RWPE2 (cell line): ENCODE results near the gene TNPO1.

Source experiments
- ATAC-seq: fragments of 200-7000 bp; cut with Tn5 transposase; 3 replicates; pipeline ENCODE4 v1.9.1; 2021; ENCODE audit warnings: low read depth
- DNase-seq: peaks from one replicate; pipeline ENCODE4 v3.0.0-alpha.2; 2020; ENCODE audit warnings: low spot score
- H3K27ac ChIP-seq: fragments of 450-650 bp; 2 replicates; pipeline ENCODE4 v1.5.1; 2017; ENCODE audit warnings: mild to moderate bottlenecking; ENCODE audit not compliant: poor library complexity, severe bottlenecking
- H3K27me3 ChIP-seq: fragments of 250-450 bp; sonication (Bioruptor Pico); 2 replicates; pipeline ENCODE4 v1.5.1; 2021; ENCODE audit warnings: mild to moderate bottlenecking, moderate library complexity; ENCODE audit not compliant: insufficient read depth, poor library complexity, severe bottlenecking
- H3K36me3 ChIP-seq: fragments of 250-450 bp; sonication (Bioruptor Pico); 2 replicates; pipeline ENCODE4 v1.5.1; 2020; ENCODE audit warnings: low read depth, mild to moderate bottlenecking, moderate library complexity
- H3K4me1 ChIP-seq: fragments of 250-450 bp; sonication (Bioruptor Pico); 2 replicates; pipeline ENCODE4 v1.5.1; 2021; ENCODE audit warnings: mild to moderate bottlenecking, moderate library complexity; ENCODE audit not compliant: insufficient read depth, poor library complexity, severe bottlenecking
- H3K4me3 ChIP-seq: fragments of 250-450 bp; sonication (Bioruptor Pico); 2 replicates; pipeline ENCODE4 v1.5.1; 2021; ENCODE audit warnings: mild to moderate bottlenecking, moderate library complexity; ENCODE audit not compliant: severe bottlenecking
- H3K9me3 ChIP-seq: fragments of 250-450 bp; sonication (Bioruptor Pico); 2 replicates; pipeline ENCODE4 v1.5.1; 2021; ENCODE audit warnings: mild to moderate bottlenecking, moderate library complexity; ENCODE audit not compliant: severe bottlenecking
- TF ChIP-seq, protein P1 (sequence below): fragments of 450-650 bp; IDR thresholded peaks from one replicate; pipeline ENCODE4 v1.5.1; 2017; ENCODE audit warnings: mild to moderate bottlenecking, moderate library complexity; ENCODE audit not compliant: poor library complexity, severe bottlenecking

TNPO1 gene

DNA sequence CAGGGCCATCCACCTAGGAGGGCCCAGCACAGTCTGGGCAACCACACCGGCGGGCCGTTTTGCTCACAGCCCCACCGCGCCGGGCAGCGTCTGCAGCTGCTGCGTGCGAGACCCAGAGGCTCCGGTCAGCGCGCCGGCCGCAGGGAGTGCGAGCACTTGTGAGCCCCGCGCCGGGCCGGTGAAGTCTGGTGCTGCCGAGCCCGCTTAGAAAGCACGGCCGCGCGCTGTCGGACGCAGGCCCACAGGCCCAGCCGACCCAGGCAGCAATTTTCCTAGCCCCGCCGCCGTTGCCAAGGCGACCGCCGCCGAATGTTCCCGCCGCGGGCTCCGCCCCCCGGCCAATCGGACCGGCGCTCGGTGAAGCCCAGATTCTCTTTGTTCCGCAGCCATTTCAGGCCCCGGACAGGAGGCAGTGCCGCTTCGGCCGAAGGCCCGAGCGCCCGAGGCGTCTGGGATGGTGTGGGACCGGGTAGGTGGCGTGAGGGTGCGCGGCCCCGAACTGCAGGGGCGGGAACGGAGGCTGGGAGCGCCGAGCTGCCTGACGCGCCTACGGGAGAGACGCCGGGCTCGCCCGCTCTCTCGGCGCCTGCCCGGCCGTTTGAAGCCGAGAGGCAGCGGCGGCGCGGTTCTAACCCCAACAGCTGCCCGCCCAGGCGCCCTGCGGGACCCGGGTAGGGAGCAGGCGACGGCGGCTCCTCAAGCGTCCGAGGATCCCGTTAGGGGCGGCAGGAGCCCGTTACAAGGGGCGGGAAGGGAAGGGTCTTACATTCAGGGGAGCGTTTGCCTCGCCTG is at the start of gene TNPO1:
Gene TNPO1 (plus strand): TSS at position 378 of the 792 bp plus-strand sequence. CDS start 77 bp downstream, at position 455.
- peak; percentile 85 for ATAC-seq
- Histone ChIP-seq H3K27ac (peak within 1 kb of the TSS; percentile 92), H3K36me3 (peaks cover 11% of the 10 kb centered on the region), H3K4me1 (peaks cover 27% of the 10 kb centered on the region), H3K27me3 (no peaks in the 10 kb centered on the region), H3K9me3 (no peaks in the 10 kb centered on the region), H3K4me3 (peak within 1 kb of the TSS; percentile 58)
- DNase-seq = peak; percentile 93
- TF ChIP-seq, protein P1, sequence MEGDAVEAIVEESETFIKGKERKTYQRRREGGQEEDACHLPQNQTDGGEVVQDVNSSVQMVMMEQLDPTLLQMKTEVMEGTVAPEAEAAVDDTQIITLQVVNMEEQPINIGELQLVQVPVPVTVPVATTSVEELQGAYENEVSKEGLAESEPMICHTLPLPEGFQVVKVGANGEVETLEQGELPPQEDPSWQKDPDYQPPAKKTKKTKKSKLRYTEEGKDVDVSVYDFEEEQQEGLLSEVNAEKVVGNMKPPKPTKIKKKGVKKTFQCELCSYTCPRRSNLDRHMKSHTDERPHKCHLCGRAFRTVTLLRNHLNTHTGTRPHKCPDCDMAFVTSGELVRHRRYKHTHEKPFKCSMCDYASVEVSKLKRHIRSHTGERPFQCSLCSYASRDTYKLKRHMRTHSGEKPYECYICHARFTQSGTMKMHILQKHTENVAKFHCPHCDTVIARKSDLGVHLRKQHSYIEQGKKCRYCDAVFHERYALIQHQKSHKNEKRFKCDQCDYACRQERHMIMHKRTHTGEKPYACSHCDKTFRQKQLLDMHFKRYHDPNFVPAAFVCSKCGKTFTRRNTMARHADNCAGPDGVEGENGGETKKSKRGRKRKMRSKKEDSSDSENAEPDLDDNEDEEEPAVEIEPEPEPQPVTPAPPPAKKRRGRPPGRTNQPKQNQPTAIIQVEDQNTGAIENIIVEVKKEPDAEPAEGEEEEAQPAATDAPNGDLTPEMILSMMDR = no peak

DNA sequence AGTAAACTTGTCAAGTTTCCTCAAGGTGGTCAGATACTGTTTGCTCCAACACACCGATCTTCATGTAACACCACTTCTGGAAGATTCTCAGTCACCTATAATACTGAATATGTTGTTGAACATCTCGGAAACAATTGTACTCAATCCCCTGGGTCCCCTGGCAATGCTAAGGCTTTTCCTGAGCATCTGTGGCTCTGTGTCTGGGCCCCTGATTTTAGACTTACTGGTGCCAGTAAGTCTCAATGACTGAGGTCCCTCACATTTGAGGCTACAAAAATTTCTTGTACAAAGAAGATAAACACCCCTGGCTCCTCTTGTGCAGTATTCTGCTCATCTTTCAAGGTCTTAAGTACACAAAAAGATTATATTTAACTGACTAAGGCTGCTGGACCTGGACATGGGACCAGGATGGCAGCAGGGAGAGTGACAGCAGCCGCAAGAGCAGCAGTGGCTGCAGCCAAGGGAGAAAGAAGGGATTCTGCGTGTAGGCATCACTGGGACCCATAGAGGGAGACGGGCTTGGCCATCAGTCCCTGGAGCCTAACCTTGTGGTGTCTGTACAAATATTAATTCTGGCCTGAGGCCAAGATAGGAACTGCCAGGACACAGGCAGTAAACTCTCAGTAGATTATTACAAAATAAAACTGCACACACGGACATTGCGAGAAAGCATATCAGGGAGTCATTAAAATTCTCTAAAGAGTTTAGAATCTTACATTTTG is 49.0 kb upstream of the TNPO1 start:
- DNase-seq (no peak), ATAC-seq (peak; percentile 66)
- TF ChIP-seq, protein P1 = no peak
- Histone ChIP-seq H3K27me3 (no peaks in the 10 kb centered on the region), H3K9me3 (peaks cover 2% of the 10 kb centered on the region), H3K4me1 (peaks cover 3% of the 10 kb centered on the region), H3K4me3 (no peak overlapping the region), H3K36me3 (no peaks in the 10 kb centered on the region; the same call in 1 of the 2 replicates), H3K27ac (no peak overlapping the region)

DNA sequence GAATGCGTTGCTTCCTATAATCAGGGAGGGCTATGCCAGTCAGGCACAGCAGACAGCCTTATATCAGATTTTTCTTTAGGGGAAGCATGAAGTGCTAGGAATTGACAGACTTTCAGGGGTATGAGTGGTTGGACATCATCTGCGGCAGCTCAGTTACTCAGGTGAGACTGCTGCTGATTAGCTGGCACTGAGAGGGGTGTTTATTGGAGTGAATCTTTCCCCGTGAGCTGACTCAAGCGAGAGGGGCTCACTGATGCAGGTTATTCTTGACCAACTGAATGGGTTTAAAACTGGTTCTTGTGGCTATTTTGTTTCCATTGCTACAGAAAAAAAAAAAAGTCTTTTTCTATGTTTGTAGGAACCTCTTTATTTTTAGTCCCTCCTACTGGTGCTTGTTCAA is 46.2 kb upstream of the TNPO1 start:
- DNase-seq (no peak), ATAC-seq (no peak)
- Histone ChIP-seq H3K27me3 (no peaks in the 10 kb centered on the region), H3K4me1 (peaks cover 3% of the 10 kb centered on the region), H3K27ac (no peak overlapping the region), H3K36me3 (no peaks in the 10 kb centered on the region; the same call in 1 of the 2 replicates), H3K9me3 (no peaks in the 10 kb centered on the region), H3K4me3 (no peak overlapping the region)
- TF ChIP-seq, protein P1 = no peak

DNA sequence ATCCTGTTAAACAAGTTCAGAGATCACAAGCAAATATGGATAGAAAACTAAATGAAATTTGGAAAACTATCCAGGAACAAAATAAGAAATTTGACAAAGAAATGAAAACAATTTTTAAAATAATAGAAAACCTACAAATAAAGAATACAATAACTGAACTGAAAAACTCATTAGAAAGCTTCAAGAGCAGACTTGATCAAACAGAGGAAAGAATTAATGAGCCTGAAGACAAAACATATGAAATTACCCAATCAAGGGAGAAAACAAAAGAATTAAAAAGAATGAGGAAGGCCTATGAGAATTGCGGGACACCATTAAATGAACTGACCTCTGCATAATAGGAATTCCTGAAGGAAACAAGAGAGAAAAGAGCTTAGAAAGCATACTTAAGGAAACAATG is 39.8 kb upstream of the TNPO1 start:
- Histone ChIP-seq H3K9me3 (peaks cover 5% of the 10 kb centered on the region), H3K4me1 (no peaks in the 10 kb centered on the region), H3K36me3 (no peaks in the 10 kb centered on the region), H3K27ac (no peak overlapping the region), H3K4me3 (no peak overlapping the region), H3K27me3 (no peaks in the 10 kb centered on the region)
- ATAC-seq = no peak
- DNase-seq = no peak
- TF ChIP-seq, protein P1 = no peak
